Esophagus squamous epithelium (tissue), 4 donors: ENCODE data around the gene ADCK1.

Source experiments
- CTCF ChIP-seq, 6 experiments: fragments of 450-650 bp in 4 of 6; fragments of 200-600 bp in 2 of 6; sonication (generic) in 2 of 6; IDR thresholded peaks; one replicate each; pipeline ENCODE4 v1.5.1; 2016 to 2019; ENCODE audit warnings: antibody characterized with exemption in 6 of 6, mild to moderate bottlenecking in 4 of 6, moderate library complexity in 4 of 6
- POLR2A ChIP-seq, 4 donors: fragments of 450-650 bp; IDR thresholded peaks; one replicate each; pipeline ENCODE4 v1.6.1; 2017; ENCODE audit warnings: antibody characterized with exemption in 4 of 4, mild to moderate bottlenecking in 4 of 4, moderate library complexity in 3 of 4

DNA sequence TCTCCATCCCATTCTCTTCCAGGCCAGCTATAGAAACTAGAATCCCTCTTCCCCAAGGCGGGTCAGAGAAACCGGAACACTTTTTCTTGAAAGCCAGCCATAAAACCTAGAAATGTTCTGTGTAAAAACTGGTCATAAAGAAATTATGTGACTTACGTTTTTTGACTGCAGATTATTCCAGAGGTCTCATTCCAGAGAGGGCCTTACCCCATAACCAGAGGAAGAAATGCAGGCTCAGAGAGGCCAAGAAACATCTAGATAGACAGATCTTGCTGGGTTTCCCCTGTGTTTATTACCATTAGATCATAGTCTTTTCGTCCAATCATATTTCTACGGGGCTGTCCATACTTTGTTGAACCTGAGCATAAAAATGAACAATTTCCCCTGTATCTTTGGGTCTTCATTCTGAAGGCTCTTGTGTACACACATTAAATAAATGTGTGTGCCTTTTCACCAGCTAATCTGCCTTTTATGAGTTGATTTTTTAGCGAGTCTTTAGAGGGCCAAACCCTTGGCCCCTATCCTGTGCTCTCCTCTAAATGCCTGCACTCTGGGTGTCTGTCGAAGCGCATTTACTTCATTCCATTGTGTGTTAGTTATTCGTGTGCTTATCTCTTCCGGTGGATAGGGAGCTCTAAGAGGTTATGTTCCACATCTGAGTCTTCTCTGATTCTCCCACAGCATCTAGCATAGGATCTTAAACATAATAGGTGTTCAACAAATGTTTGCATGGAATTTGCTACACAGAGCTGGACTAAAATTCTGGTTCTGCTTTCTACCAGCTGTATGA, 163.0 kb downstream of the ADCK1 start:
- no peak for TF ChIP-seq CTCF (IDR thresholded peaks at IDR 0.05)
- no peak for TF ChIP-seq POLR2A (IDR thresholded peaks at IDR 0.05)
